Peyer's patch (tissue), 4 donors: ENCODE data around the gene PGM1. TPM values are rescaled to one million over a fixed set of nuclear protein-coding genes. Genes with fewer than 3 reads are reported as not detected.

ENCODE experiments used
- DNase-seq, 3 donors: peaks; one replicate each; pipeline ENCODE4 v3.0.0-alpha.2; 2017 to 2019
- H3K27ac ChIP-seq, 4 donors: fragments of 200-600 bp; sonication (generic); one replicate each; pipeline ENCODE4 v1.5.1; 2016 to 2019
- H3K27me3 ChIP-seq, 2 donors: fragments of 200-600 bp; sonication (generic); one replicate each; pipeline ENCODE4 v1.5.1; 2019
- H3K36me3 ChIP-seq, 3 donors: fragments of 200-600 bp; sonication (generic); one replicate each; pipeline ENCODE4 v1.5.1; 2016 to 2019
- H3K4me1 ChIP-seq, 4 donors: fragments of 200-600 bp; sonication (generic); one replicate each; pipeline ENCODE4 v1.5.1; 2016 to 2019
- H3K4me3 ChIP-seq, 4 donors: fragments of 200-600 bp; sonication (generic); 1 replicate in 3 of 4; 2 replicates in 1 of 4; pipeline ENCODE4 v1.5.1; 2016 to 2019; ENCODE audit warnings: mild to moderate bottlenecking in 1 of 4
- H3K9me3 ChIP-seq, 4 donors: fragments of 200-600 bp; sonication (generic); one replicate each; pipeline ENCODE4 v1.5.1; 2016 to 2019; ENCODE audit warnings: mild to moderate bottlenecking in 1 of 4
- POLR2A ChIP-seq, 2 donors: fragments of 450-650 bp; IDR thresholded peaks; one replicate each; pipeline ENCODE4 v1.5.1; 2017; ENCODE audit warnings: antibody characterized with exemption in 2 of 2, mild to moderate bottlenecking in 2 of 2, moderate library complexity in 2 of 2
- total RNA-seq, 4 donors: library from RNA; depleted of rRNA; stranded (reverse); fragments of >200 nt; gene quantifications; one replicate each; pipeline ENCODE4 v1.1.0, GENCODE V29; 2016
- TF ChIP-seq, protein P1 (sequence below), 6 experiments: fragments of 450-650 bp in 4 of 6; fragments of 200-600 bp in 2 of 6; sonication (generic) in 1 of 6; IDR thresholded peaks; one replicate each; pipeline ENCODE4 v1.5.1; 2017 to 2019; ENCODE audit warnings: antibody characterized with exemption in 6 of 6, mild to moderate bottlenecking in 3 of 6, moderate library complexity in 1 of 6

PGM1 gene
- total RNA-seq, 4 donors from 2014 or later = 62.7 to 97.2 (median 75.3) TPM

DNA sequence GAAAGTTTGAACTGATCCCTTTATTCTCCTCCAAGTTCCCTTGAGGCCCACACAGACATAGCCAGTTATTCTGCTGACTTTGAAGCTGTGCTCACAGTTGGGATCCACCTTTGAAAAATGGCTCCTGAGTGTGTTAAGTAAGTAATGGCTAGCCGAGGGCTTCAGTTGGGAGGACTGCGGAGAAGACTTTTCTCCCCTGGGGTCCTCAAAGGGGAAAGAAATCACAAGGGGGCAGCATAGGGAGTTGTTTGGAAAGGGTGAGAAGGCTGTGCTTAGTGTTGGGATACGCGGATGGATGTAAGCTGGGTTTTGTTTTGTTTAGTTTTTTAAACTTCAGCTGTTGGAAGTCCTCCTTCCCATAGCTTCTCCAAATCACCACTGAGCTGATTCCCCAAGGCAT, 8.3 kb downstream of the PGM1 start:
- Histone ChIP-seq H3K27me3 (no peaks in the 10 kb centered on the region), H3K9me3 (no peaks in the 10 kb centered on the region), H3K27ac (no peak overlapping the region), H3K4me3 (no peak overlapping the region), H3K4me1 (no peaks in the 10 kb centered on the region), H3K36me3 (no peaks in the 10 kb centered on the region)
- DNase-seq = no peak
- TF ChIP-seq POLR2A (IDR thresholded peaks at IDR 0.05) = no peak
- TF ChIP-seq, protein P1, sequence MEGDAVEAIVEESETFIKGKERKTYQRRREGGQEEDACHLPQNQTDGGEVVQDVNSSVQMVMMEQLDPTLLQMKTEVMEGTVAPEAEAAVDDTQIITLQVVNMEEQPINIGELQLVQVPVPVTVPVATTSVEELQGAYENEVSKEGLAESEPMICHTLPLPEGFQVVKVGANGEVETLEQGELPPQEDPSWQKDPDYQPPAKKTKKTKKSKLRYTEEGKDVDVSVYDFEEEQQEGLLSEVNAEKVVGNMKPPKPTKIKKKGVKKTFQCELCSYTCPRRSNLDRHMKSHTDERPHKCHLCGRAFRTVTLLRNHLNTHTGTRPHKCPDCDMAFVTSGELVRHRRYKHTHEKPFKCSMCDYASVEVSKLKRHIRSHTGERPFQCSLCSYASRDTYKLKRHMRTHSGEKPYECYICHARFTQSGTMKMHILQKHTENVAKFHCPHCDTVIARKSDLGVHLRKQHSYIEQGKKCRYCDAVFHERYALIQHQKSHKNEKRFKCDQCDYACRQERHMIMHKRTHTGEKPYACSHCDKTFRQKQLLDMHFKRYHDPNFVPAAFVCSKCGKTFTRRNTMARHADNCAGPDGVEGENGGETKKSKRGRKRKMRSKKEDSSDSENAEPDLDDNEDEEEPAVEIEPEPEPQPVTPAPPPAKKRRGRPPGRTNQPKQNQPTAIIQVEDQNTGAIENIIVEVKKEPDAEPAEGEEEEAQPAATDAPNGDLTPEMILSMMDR (IDR thresholded peaks at IDR 0.05) = no peak

DNA sequence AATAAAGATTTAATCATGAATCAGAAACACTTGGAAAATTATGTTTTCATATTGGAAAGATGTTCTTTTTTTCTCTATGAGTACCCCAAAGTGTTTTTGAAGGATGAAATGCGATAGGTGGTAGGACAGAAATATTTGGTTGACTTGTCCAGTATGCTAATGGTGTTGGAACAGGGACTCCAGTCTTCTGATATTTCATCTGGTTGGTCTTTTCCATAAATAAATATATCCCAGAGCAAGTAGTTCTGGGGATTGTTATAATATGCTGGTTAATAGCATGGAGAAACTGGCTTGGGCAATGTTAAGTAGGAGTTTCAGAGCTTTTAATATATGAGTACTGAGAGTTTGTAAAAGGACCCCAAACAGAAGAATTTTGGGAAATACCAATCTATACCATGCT, 8.7 kb downstream of the PGM1 start:
- H3K36me3 ChIP-seq = no peaks in the 10 kb centered on the region
- no peak for DNase-seq
- TF ChIP-seq, protein P1 (IDR thresholded peaks at IDR 0.05) = no peak
- no peak for TF ChIP-seq POLR2A (IDR thresholded peaks at IDR 0.05)
- no peak overlapping the region for H3K4me3 ChIP-seq
- H3K27ac ChIP-seq = no peak overlapping the region
- no peaks in the 10 kb centered on the region for H3K9me3 ChIP-seq
- no peaks in the 10 kb centered on the region for H3K4me1 ChIP-seq
- no peaks in the 10 kb centered on the region for H3K27me3 ChIP-seq

DNA sequence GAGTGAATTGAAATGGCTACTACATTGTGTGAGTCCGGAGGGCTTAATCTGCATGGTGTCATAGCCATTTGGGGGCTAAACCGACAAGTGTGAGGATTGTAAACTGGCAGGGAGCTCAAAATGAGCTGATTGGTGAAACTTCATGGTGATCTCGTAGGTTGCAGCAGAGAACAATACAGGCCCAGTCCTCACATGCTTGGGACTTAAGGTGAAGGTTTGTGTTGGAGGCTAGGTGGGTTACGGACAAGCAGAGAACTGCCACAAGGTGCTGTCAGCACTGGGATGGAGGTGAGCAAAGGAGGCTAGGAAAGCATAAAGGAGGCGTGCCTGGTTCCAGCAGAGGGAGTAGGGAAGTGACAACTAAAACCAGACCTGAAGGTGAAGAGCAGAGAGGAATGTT, 9.4 kb downstream of the PGM1 start:
- H3K27ac ChIP-seq = no peak overlapping the region
- no peaks in the 10 kb centered on the region for H3K9me3 ChIP-seq
- no peak for TF ChIP-seq POLR2A (IDR thresholded peaks at IDR 0.05)
- TF ChIP-seq, protein P1 (IDR thresholded peaks at IDR 0.05) = no peak
- no peaks in the 10 kb centered on the region for H3K4me1 ChIP-seq
- H3K27me3 ChIP-seq = no peaks in the 10 kb centered on the region
- H3K36me3 ChIP-seq = no peaks in the 10 kb centered on the region
- H3K4me3 ChIP-seq = no peak overlapping the region
- DNase-seq = no peak

DNA sequence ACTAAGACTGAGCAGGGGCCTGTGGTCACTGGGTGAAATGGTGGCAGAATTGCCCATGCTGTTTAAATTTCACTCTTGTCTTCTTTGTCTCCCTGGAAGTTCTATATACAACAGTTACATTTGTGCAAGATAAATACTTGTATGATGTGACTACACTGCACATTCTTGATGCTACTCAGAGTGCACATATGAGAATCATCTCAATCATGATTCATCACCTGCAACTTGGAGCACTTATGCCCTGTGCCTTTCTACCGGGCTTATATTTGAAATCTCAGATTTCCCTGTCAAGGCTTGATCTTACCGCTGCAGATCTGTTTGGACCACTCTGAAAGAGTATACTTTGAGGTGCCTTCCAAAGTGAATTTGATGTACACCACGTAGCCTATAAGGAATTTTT, 10.6 kb downstream of the PGM1 start:
- TF ChIP-seq, protein P1 (IDR thresholded peaks at IDR 0.05) = no peak
- TF ChIP-seq POLR2A (IDR thresholded peaks at IDR 0.05) = no peak
- no peak overlapping the region for H3K4me3 ChIP-seq
- no peak for DNase-seq
- H3K27ac ChIP-seq = no peak overlapping the region
- no peaks in the 10 kb centered on the region for H3K4me1 ChIP-seq
- H3K9me3 ChIP-seq = no peaks in the 10 kb centered on the region
- no peaks in the 10 kb centered on the region for H3K27me3 ChIP-seq
- H3K36me3 ChIP-seq = no peaks in the 10 kb centered on the region

DNA sequence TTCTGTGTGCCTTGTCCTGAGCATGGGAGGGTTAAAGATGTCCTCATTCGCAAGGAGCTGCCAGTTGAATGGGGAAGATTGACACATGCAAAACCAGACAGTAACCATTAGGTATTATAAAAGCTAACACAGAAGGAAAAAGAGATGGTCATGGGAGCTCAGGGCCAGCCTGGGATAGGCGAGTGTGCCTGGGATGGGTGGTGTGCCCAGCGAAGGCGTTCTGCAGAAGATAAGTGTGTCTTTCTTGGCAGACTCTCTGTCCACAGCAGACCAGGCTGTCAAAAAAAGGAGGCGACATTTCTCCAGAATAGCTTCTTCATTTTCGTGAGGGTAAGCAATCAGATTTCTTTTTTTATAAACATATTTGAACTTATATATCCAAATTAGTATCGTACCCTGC, 14.1 kb downstream of the PGM1 start:
- Histone ChIP-seq H3K27me3 (no peaks in the 10 kb centered on the region), H3K4me1 (peaks cover 0 to 4% (median 0%) of the 10 kb centered on the region in 4 donors), H3K27ac (no peak overlapping the region), H3K4me3 (no peak overlapping the region), H3K36me3 (no peaks in the 10 kb centered on the region), H3K9me3 (no peaks in the 10 kb centered on the region)
- TF ChIP-seq, protein P1 (IDR thresholded peaks at IDR 0.05) = no peak
- TF ChIP-seq POLR2A (IDR thresholded peaks at IDR 0.05) = no peak
- DNase-seq = no peak

DNA sequence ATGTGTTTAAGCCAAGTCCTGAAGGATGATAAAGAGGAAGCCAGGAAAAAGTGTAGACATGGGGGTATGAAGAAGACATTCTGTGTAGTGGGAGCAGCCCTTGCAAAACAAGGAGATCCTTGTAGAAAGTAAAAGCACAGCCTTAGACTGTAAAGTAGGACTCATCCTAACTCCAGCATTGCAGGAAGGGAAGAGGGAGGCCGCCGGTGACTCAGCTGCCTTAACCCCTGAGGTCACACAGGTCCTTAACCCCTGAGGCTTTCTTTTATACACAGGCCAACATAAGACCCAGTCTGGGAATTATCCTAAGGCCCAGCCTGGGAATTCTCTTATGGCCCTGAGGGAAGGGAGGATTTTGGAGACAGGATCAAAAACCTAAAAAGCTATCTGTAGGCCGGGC, 18.0 kb downstream of the PGM1 start:
- Histone ChIP-seq H3K27me3 (no peaks in the 10 kb centered on the region), H3K9me3 (no peaks in the 10 kb centered on the region), H3K27ac (no peak overlapping the region), H3K4me1 (peaks cover 0 to 4% (median 0%) of the 10 kb centered on the region in 4 donors), H3K4me3 (no peak overlapping the region), H3K36me3 (no peaks in the 10 kb centered on the region)
- DNase-seq = no peak
- TF ChIP-seq POLR2A (IDR thresholded peaks at IDR 0.05) = no peak
- TF ChIP-seq, protein P1 (IDR thresholded peaks at IDR 0.05) = no peak
